Breast epithelium (tissue), 3 donors: ENCODE data around the gene SLC38A3.

Source experiments
- POLR2A ChIP-seq: fragments of 450-650 bp; IDR thresholded peaks from one replicate; pipeline ENCODE4 v1.6.1; 2016; ENCODE audit warnings: antibody characterized with exemption, mild to moderate bottlenecking, moderate library complexity
- POLR2AphosphoS5 ChIP-seq, 3 donors: sonication (generic); formaldehyde crosslinking; IDR thresholded peaks; one replicate each; pipeline ENCODE4 v1.6.1; 2017; ENCODE audit warnings: antibody characterized with exemption in 3 of 3

GRCh38 chr3:50194903-50195500 lies 10.1 kb upstream of the SLC38A3 start:
- TF ChIP-seq POLR2A (no peak), POLR2AphosphoS5 (IDR thresholded peaks at IDR 0.05) (no peak)
